GM23338 (cell line): ENCODE data around the gene CCT2. TPM values are rescaled to one million over a fixed set of nuclear protein-coding genes. Genes with fewer than 3 reads are reported as not detected.

Source experiments
- ATAC-seq: fragments of 200-7000 bp; cut with Tn5 transposase; 3 replicates; pipeline ENCODE4 v1.9.1; 2020
- DNase-seq: peaks from one replicate; pipeline ENCODE4 v3.0.0-alpha.2; 2015; ENCODE audit warnings: low spot score
- H2AFZ ChIP-seq: fragments of 200-600 bp; sonication (generic); 2 replicates; pipeline ENCODE4 v1.8.0; 2016; ENCODE audit warnings: antibody characterized with exemption, mild to moderate bottlenecking, moderate library complexity
- H3F3A ChIP-seq: fragments of 200-600 bp; sonication (generic); replicated peaks from 2 replicates; pipeline ENCODE4 v1.8.0; 2017; ENCODE audit warnings: antibody characterized with exemption, mixed run types, low read depth
- H3K27ac ChIP-seq: fragments of 200-600 bp; sonication (generic); 2 replicates; pipeline ENCODE4 v1.6.1; 2016; ENCODE audit warnings: low read depth
- H3K27me3 ChIP-seq: fragments of 200-600 bp; sonication (generic); 2 replicates; pipeline ENCODE4 v1.8.0; 2016; ENCODE audit warnings: mild to moderate bottlenecking, mixed run types, moderate library complexity; ENCODE audit not compliant: insufficient read depth
- H3K36me3 ChIP-seq: fragments of 200-600 bp; sonication (generic); 2 replicates; pipeline ENCODE4 v1.8.0; 2016; ENCODE audit warnings: mild to moderate bottlenecking; ENCODE audit not compliant: insufficient read depth
- H3K4me1 ChIP-seq: fragments of 200-600 bp; sonication (generic); 2 replicates; pipeline ENCODE4 v1.8.0; 2016; ENCODE audit warnings: mild to moderate bottlenecking, moderate library complexity; ENCODE audit not compliant: insufficient read depth
- H3K4me2 ChIP-seq: fragments of 200-600 bp; sonication (generic); 2 replicates; pipeline ENCODE4 v1.7.1; 2017; ENCODE audit warnings: mixed run types
- H3K4me3 ChIP-seq: fragments of 200-600 bp; sonication (generic); 2 replicates; pipeline ENCODE4 v1.6.1; 2016; ENCODE audit warnings: mixed run types
- H3K79me2 ChIP-seq: fragments of 200-600 bp; sonication (generic); replicated peaks from 2 replicates; pipeline ENCODE4 v1.8.0; 2017; ENCODE audit warnings: mild to moderate bottlenecking; ENCODE audit not compliant: insufficient read depth
- H3K9me2 ChIP-seq: fragments of 200-600 bp; sonication (generic); 2 replicates; pipeline ENCODE4 v1.8.0; 2017; ENCODE audit not compliant: insufficient read depth
- H4K20me1 ChIP-seq: fragments of 200-600 bp; sonication (generic); replicated peaks from 2 replicates; pipeline ENCODE4 v1.8.0; 2017; ENCODE audit warnings: mild to moderate bottlenecking; ENCODE audit not compliant: insufficient read depth
- H3K27ac Mint-ChIP-seq: 2 replicates; pipeline ENCODE4 v1.8.0; 2020; ENCODE audit warnings: inconsistent platforms, mild to moderate bottlenecking, moderate library complexity, mixed read lengths
- H3K27me3 Mint-ChIP-seq: 3 replicates; pipeline ENCODE4 v1.8.0; 2022; ENCODE audit warnings: low read depth, mild to moderate bottlenecking, moderate library complexity, mixed read lengths, inconsistent platforms; ENCODE audit not compliant: insufficient read depth, poor library complexity
- H3K36me3 Mint-ChIP-seq: 3 replicates; pipeline ENCODE4 v1.8.0; 2021; ENCODE audit warnings: low read depth, mild to moderate bottlenecking, inconsistent platforms, moderate library complexity, mixed read lengths
- H3K4me1 Mint-ChIP-seq: 3 replicates; pipeline ENCODE4 v1.8.0; 2020; ENCODE audit warnings: mild to moderate bottlenecking, inconsistent platforms, mixed read lengths
- H3K4me3 Mint-ChIP-seq: 3 replicates; pipeline ENCODE4 v1.8.0; 2021; ENCODE audit warnings: moderate library complexity, mild to moderate bottlenecking, inconsistent platforms, mixed read lengths
- H3K9me3 Mint-ChIP-seq: 3 replicates; pipeline ENCODE4 v1.8.0; 2020; ENCODE audit warnings: moderate library complexity, mild to moderate bottlenecking, inconsistent platforms, mixed read lengths
- CREB1 ChIP-seq: fragments of 250-450 bp; sonication (Bioruptor Pico); IDR thresholded peaks from 2 replicates; pipeline ENCODE4 v1.5.0; 2020; ENCODE audit warnings: low read depth, mild to moderate bottlenecking, moderate library complexity
- CTCF ChIP-seq, 2 experiments: fragments of 200-600 bp in 1 of 2; sonication (generic) in 1 of 2; conservative IDR thresholded peaks; 2 replicates each; pipeline versions ENCODE4 v1.5.1 to v1.6.1; 2016 to 2017; ENCODE audit warnings: antibody characterized with exemption in 2 of 2, low read depth in 2 of 2, mild to moderate bottlenecking in 2 of 2, moderate library complexity in 1 of 2
- ETS1 ChIP-seq: IDR thresholded peaks from 2 replicates; pipeline ENCODE4 v1.6.1; 2016; ENCODE audit warnings: antibody characterized with exemption
- EZH2phosphoT487 ChIP-seq: fragments of 200-600 bp; sonication (generic); IDR thresholded peaks from one replicate; pipeline ENCODE4 v1.8.1; 2018; ENCODE audit warnings: antibody characterized with exemption; ENCODE audit not compliant: unreplicated experiment
- JUNB ChIP-seq: IDR thresholded peaks from one replicate; pipeline ENCODE4 v1.6.1; 2016; ENCODE audit warnings: antibody characterized with exemption; ENCODE audit not compliant: unreplicated experiment
- NANOG ChIP-seq: IDR thresholded peaks from 2 replicates; pipeline ENCODE4 v1.6.1; 2016; ENCODE audit warnings: antibody characterized with exemption, borderline replicate concordance
- POLR2AphosphoS5 ChIP-seq: IDR thresholded peaks from 2 replicates; pipeline ENCODE4 v1.6.1; 2016; ENCODE audit warnings: antibody characterized with exemption, low read depth
- REST ChIP-seq: IDR thresholded peaks from one replicate; pipeline ENCODE4 v1.6.1; 2018; ENCODE audit warnings: antibody characterized with exemption; ENCODE audit not compliant: unreplicated experiment
- STAT1 ChIP-seq: IDR thresholded peaks from one replicate; pipeline ENCODE4 v1.6.1; 2016; ENCODE audit warnings: antibody characterized with exemption; ENCODE audit not compliant: unreplicated experiment
- ZNF114 ChIP-seq: fragments of 250-450 bp; sonication (Bioruptor Pico); IDR thresholded peaks from 2 replicates; pipeline ENCODE4 v1.5.0; 2020; ENCODE audit warnings: mild to moderate bottlenecking, moderate library complexity
- ZNF331 ChIP-seq: fragments of 250-450 bp; sonication (Bioruptor Pico); IDR thresholded peaks from 2 replicates; pipeline ENCODE4 v1.5.0; 2020; ENCODE audit warnings: low read depth, mild to moderate bottlenecking, moderate library complexity
- polyA plus RNA-seq: library from polyadenylated mRNA; unstranded; fragments of >200 nt; fragmentation: Nextera tagmentation; extraction: Ambion mirVana; gene quantifications from 2 replicates; pipeline ENCODE4 v1.2.1, GENCODE V29; 2016
- total RNA-seq: library from RNA; depleted of rRNA; stranded (reverse); fragments of >200 nt; shearing (Covaris generic); gene quantifications from 2 replicates; pipeline ENCODE4 v1.2.3, GENCODE V29; 2014
- TF ChIP-seq, protein P1 (sequence below): fragments of 250-450 bp; sonication (Bioruptor Pico); IDR thresholded peaks from 2 replicates; pipeline ENCODE4 v1.5.0; 2020; ENCODE audit warnings: mild to moderate bottlenecking, moderate library complexity

Gene CCT2
- total and polyA plus RNA-seq, 2 experiments from 2014 or later: 434 to 778 TPM

- H3K27ac Mint-ChIP-seq: no peak overlapping the region
- H3K4me1 Mint-ChIP-seq: no peaks in the 10 kb centered on the region
- Histone ChIP-seq H3K79me2 (no peaks in the 10 kb centered on the region), H3K4me1 (no peaks in the 10 kb centered on the region), H3K4me3 (no peak overlapping the region), H3K36me3 (no peaks in the 10 kb centered on the region), H3K27me3 (no peaks in the 10 kb centered on the region), H4K20me1 (no peaks in the 10 kb centered on the region), H3K4me2 (no peak overlapping the region), H3K9me2 (no peaks in the 10 kb centered on the region), H3K27ac (no peak overlapping the region), H3F3A (no peaks in the 10 kb centered on the region), H2AFZ (peak overlapping the region; percentile 52; the same call in 1 of the 2 replicates)
- DNase-seq (no peak), ATAC-seq (no peak)
- H3K36me3 Mint-ChIP-seq: no peaks in the 10 kb centered on the region
- H3K4me3 Mint-ChIP-seq: no peak overlapping the region
- H3K27me3 Mint-ChIP-seq: peaks cover 4% of the 10 kb centered on the region
- TF ChIP-seq STAT1 (no peak), ETS1 (no peak), REST (no peak), ZNF331 (CRISPR knock-in tag) (no peak), EZH2phosphoT487 (no peak), ZNF114 (no peak), NANOG (no peak), CTCF (conservative IDR thresholded peaks at IDR 0.05; ENCODE audit: low read depth in 2 of 2) (no peak), JUNB (no peak), POLR2AphosphoS5 (no peak), CREB1 (no peak)
- TF ChIP-seq, protein P1, sequence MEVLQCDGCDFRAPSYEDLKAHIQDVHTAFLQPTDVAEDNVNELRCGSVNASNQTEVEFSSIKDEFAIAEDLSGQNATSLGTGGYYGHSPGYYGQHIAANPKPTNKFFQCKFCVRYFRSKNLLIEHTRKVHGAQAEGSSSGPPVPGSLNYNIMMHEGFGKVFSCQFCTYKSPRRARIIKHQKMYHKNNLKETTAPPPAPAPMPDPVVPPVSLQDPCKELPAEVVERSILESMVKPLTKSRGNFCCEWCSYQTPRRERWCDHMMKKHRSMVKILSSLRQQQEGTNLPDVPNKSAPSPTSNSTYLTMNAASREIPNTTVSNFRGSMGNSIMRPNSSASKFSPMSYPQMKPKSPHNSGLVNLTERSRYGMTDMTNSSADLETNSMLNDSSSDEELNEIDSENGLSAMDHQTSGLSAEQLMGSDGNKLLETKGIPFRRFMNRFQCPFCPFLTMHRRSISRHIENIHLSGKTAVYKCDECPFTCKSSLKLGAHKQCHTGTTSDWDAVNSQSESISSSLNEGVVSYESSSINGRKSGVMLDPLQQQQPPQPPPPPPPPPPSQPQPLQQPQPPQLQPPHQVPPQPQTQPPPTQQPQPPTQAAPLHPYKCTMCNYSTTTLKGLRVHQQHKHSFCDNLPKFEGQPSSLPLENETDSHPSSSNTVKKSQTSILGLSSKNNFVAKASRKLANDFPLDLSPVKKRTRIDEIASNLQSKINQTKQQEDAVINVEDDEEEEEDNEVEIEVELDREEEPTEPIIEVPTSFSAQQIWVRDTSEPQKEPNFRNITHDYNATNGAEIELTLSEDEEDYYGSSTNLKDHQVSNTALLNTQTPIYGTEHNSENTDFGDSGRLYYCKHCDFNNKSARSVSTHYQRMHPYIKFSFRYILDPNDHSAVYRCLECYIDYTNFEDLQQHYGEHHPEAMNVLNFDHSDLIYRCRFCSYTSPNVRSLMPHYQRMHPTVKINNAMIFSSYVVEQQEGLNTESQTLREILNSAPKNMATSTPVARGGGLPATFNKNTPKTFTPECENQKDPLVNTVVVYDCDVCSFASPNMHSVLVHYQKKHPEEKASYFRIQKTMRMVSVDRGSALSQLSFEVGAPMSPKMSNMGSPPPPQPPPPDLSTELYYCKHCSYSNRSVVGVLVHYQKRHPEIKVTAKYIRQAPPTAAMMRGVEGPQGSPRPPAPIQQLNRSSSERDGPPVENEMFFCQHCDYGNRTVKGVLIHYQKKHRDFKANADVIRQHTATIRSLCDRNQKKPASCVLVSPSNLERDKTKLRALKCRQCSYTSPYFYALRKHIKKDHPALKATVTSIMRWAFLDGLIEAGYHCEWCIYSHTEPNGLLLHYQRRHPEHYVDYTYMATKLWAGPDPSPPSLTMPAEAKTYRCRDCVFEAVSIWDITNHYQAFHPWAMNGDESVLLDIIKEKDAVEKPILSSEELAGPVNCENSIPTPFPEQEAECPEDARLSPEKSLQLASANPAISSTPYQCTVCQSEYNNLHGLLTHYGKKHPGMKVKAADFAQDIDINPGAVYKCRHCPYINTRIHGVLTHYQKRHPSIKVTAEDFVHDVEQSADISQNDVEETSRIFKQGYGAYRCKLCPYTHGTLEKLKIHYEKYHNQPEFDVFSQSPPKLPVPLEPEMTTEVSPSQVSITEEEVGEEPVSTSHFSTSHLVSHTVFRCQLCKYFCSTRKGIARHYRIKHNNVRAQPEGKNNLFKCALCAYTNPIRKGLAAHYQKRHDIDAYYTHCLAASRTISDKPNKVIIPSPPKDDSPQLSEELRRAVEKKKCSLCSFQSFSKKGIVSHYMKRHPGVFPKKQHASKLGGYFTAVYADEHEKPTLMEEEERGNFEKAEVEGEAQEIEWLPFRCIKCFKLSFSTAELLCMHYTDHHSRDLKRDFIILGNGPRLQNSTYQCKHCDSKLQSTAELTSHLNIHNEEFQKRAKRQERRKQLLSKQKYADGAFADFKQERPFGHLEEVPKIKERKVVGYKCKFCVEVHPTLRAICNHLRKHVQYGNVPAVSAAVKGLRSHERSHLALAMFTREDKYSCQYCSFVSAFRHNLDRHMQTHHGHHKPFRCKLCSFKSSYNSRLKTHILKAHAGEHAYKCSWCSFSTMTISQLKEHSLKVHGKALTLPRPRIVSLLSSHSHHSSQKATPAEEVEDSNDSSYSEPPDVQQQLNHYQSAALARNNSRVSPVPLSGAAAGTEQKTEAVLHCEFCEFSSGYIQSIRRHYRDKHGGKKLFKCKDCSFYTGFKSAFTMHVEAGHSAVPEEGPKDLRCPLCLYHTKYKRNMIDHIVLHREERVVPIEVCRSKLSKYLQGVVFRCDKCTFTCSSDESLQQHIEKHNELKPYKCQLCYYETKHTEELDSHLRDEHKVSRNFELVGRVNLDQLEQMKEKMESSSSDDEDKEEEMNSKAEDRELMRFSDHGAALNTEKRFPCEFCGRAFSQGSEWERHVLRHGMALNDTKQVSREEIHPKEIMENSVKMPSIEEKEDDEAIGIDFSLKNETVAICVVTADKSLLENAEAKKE (CRISPR knock-in tag): no peak
- no peaks in the 10 kb centered on the region for H3K9me3 Mint-ChIP-seq
Measured at GRCh38 chr12:69610126-69610525, 24.9 kb downstream of the CCT2 start.
